Measurements from ENCODE around the gene RABGAP1L.

- TF ChIP-seq POLR2A (IDR thresholded peaks at IDR 0.05; ENCODE audit: low read depth, low read length) = no peak
- TF ChIP-seq POLR2AphosphoS5 (IDR thresholded peaks at IDR 0.05; ENCODE audit: low read depth, low read length) = no peak
Observed at GRCh38 chr1:174923820-174924219, 764.5 kb downstream of the RABGAP1L start.

Data from GM12892 (cell line).